ENCODE measurements around the gene SLFN12L. TPM values are rescaled to one million over a fixed set of nuclear protein-coding genes. Genes with fewer than 3 reads are reported as not detected.
"Not testable (repeated sequence)": the region's sequence is repeated elsewhere in the genome, so short reads cannot be mapped to it uniquely, and the experiment has no call there.

Gene SLFN12L
- total RNA-seq, 1 donor from 2014 or later: 0.18 TPM

GRCh38 chr17:35519906-35520442 is 17.5 kb downstream of the SLFN12L start:
- no peak overlapping the region for H3K4me3 Mint-ChIP-seq
- H3K36me3 Mint-ChIP-seq: no peaks in the 10 kb centered on the region
- no peaks in the 10 kb centered on the region for H3K4me1 Mint-ChIP-seq
- TF ChIP-seq CTCF (IDR thresholded peaks at IDR 0.05; ENCODE audit: unreplicated experiment): no peak
- no peak overlapping the region for H3K27ac Mint-ChIP-seq
- H3K27me3 Mint-ChIP-seq (ENCODE audit: low read depth): peaks cover 80% of the 10 kb centered on the region
- no peak for DNase-seq (ENCODE audit: low spot score in 2 of 2, unreplicated experiment in 2 of 2)
- H3K9me3 Mint-ChIP-seq: peaks cover 10% of the 10 kb centered on the region

DNA sequence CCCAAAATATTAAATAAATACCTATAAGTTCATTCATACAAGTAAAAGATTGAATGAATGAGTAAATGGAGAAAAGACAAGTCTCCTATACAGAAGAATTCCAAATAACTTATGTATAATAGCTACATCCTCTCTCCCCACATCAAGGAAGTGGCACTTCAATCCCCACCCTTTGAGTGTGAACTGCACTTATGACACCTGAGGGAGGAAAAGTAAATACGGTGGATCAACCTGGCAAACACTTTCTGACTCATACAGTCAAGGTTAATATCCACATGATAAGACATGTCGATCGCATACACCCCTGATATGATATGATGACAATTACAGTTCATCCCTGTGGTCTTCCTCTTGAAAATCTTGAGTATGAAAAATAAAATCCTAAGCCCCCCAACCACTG is 18.0 kb downstream of the SLFN12L start:
- H3K27me3 Mint-ChIP-seq (ENCODE audit: low read depth): peaks cover 82% of the 10 kb centered on the region
- H3K36me3 Mint-ChIP-seq: no peaks in the 10 kb centered on the region
- peaks cover 8% of the 10 kb centered on the region for H3K9me3 Mint-ChIP-seq
- H3K4me1 Mint-ChIP-seq: peaks cover 3% of the 10 kb centered on the region
- DNase-seq (ENCODE audit: low spot score in 2 of 2, unreplicated experiment in 2 of 2): no peak
- TF ChIP-seq CTCF (IDR thresholded peaks at IDR 0.05; ENCODE audit: unreplicated experiment): no peak
- no peak overlapping the region for H3K4me3 Mint-ChIP-seq
- no peak overlapping the region for H3K27ac Mint-ChIP-seq

DNA sequence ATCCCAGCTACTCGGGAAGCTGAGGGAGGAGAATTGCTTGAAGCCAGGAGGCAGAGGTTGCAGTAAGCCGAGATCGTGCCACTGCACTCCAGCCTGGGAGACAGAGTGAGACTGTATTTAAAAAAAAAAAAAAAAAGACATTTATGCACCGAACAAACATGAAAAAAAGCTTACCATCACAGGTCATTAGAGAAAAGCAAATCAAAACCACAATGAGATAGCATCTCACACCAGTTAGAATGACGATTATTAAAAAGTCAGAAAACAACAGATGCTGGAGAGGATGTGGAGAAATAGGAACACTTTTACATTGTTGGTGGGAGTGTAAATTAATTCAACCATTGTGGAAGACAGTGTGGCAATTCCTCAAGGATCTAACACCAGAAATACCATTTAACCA is 19.0 kb downstream of the SLFN12L start:
- DNase-seq (ENCODE audit: low spot score in 2 of 2, unreplicated experiment in 2 of 2); H3K4me3 Mint-ChIP-seq: not testable (repeated sequence)

GRCh38 chr17:35515027-35515426 is 22.5 kb downstream of the SLFN12L start:
- Mint-ChIP-seq H3K27me3 (ENCODE audit: low read depth) (peaks cover 81% of the 10 kb centered on the region), H3K4me1 (peaks cover 6% of the 10 kb centered on the region), H3K27ac (no peak overlapping the region), H3K9me3 (peaks cover 8% of the 10 kb centered on the region), H3K4me3 (no peak overlapping the region), H3K36me3 (no peaks in the 10 kb centered on the region)
- DNase-seq (ENCODE audit: low spot score in 2 of 2, unreplicated experiment in 2 of 2): no peak
- TF ChIP-seq CTCF (IDR thresholded peaks at IDR 0.05; ENCODE audit: unreplicated experiment): no peak

More for the DNA sequence above, 19.0 kb downstream of the SLFN12L start:
- H3K36me3 Mint-ChIP-seq, H3K9me3 Mint-ChIP-seq, H3K27ac Mint-ChIP-seq, H3K4me1 Mint-ChIP-seq: not testable (repeated sequence)
- peaks cover 83% of the 10 kb centered on the region for H3K27me3 Mint-ChIP-seq (ENCODE audit: low read depth)

- H3K27ac Mint-ChIP-seq: no peak overlapping the region
- DNase-seq (ENCODE audit: low spot score in 2 of 2, unreplicated experiment in 2 of 2): no peak
- H3K36me3 Mint-ChIP-seq: no peaks in the 10 kb centered on the region
- H3K4me1 Mint-ChIP-seq: peaks cover 6% of the 10 kb centered on the region
- TF ChIP-seq CTCF (IDR thresholded peaks at IDR 0.05; ENCODE audit: unreplicated experiment): no peak
- no peak overlapping the region for H3K4me3 Mint-ChIP-seq
- H3K27me3 Mint-ChIP-seq (ENCODE audit: low read depth): peaks cover 79% of the 10 kb centered on the region
- H3K9me3 Mint-ChIP-seq: peaks cover 8% of the 10 kb centered on the region
Observed at GRCh38 chr17:35514564-35514963, 22.9 kb downstream of the SLFN12L start.

GRCh38 chr17:35510052-35510451 is 27.4 kb downstream of the SLFN12L start:
- peaks cover 62% of the 10 kb centered on the region for H3K27me3 Mint-ChIP-seq (ENCODE audit: low read depth)
- peaks cover 8% of the 10 kb centered on the region for H3K9me3 Mint-ChIP-seq
- TF ChIP-seq CTCF (IDR thresholded peaks at IDR 0.05; ENCODE audit: unreplicated experiment): no peak
- peaks cover 6% of the 10 kb centered on the region for H3K4me1 Mint-ChIP-seq
- DNase-seq (ENCODE audit: low spot score in 2 of 2, unreplicated experiment in 2 of 2): no peak
- no peaks in the 10 kb centered on the region for H3K36me3 Mint-ChIP-seq
- no peak overlapping the region for H3K27ac Mint-ChIP-seq
- H3K4me3 Mint-ChIP-seq: no peak overlapping the region

DNA sequence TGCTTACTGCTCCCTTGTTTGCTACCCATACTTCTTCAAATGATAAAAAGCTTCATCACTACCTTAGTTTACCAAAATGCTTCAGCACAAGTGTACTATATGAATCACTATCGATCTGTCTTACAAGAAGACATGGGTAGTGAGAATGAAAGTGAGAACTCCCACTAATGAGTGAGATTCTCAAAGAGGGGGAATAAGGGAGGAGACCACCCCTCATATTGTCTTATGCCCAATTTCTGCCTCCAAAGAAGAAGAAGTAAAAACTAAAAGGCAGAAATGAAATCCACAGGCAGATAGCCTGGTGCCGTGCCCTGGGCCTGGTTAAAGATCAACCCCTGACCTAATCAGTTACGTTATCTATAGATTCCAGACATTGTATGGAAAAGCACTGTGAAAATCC is 29.8 kb downstream of the SLFN12L start:
- H3K4me1 Mint-ChIP-seq; H3K9me3 Mint-ChIP-seq; H3K4me3 Mint-ChIP-seq; DNase-seq (ENCODE audit: low spot score in 2 of 2, unreplicated experiment in 2 of 2); H3K27ac Mint-ChIP-seq; H3K36me3 Mint-ChIP-seq: not testable (repeated sequence)
- H3K27me3 Mint-ChIP-seq (ENCODE audit: low read depth): peaks cover 60% of the 10 kb centered on the region
